Activated effector memory CD4-positive, alpha-beta T cell treated with anti-CD3 and anti-CD28 coated beads, Interleukin-2, amount 50 U/mL, for 16 hours (primary cell): ENCODE measurements around the gene SPHK1.

Source experiments
- DNase-seq: peaks from one replicate; pipeline ENCODE4 v3.0.0-alpha.2; 2020

Gene SPHK1

DNA sequence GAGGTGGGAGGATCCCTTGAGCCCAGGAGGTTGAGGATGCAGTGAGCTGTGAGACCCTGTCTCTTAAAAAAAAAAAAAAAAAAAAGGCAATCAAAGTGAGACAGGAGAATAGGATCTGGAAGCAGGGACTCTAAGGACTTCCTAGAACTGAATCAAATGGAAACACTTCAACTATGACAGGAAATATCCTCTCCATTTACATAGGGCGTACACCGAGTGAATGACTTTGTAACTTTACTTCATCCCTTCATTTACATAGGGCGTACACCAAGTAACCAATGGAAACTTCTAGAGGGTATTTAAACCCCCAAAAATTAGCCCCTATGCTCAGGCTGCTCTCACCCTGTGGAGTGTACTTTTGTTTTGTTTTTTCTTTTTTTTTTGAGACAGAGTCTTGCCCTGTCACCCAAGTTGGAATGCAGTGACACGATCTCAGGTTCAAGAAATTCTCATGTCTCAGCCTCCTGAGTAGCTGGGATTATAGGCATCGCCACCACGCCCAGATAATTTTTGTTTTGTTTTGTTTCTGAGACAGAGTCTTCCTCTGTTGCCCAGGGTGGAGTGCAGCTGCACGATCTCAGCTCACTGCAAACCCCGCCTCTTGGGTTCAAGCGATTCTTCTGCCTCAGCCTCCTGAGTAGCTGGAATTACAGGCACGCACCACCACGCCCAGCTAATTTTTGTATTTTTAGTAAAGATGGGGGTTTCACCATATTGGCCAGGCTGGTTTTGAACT is 21.1 kb upstream of the SPHK1 start:
- DNase-seq = no peak

DNA sequence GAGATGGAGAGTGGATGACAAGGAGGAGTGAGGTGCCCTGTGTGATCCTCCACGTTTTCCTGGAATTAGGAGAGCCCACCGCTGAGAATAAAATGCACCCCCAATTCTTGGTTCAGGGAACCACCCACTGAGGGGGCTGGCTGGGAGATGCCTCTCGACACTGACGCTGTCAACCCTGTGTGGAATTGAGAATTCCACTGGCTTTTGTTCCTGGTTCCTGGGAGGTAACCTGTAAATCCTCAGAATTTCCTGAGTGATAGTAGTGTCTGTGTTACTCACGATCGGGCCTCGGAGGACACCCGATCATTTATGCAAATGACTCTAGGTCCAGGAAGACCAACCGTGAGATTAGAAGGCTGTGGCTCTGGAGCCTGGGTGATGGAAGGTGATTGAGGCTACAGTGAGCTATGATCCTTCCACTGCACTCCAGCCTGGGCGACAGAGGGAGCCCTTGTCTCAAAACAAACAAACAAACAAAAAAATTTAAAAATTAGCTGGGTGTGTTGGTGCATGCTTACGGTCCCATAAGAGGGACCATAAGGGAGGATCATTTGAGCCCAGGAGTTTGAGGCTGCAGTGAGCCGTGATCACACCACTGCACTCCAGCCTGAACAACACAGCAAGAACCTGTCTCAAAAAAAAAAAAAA is 19.0 kb upstream of the SPHK1 start:
- DNase-seq = no peak

DNA sequence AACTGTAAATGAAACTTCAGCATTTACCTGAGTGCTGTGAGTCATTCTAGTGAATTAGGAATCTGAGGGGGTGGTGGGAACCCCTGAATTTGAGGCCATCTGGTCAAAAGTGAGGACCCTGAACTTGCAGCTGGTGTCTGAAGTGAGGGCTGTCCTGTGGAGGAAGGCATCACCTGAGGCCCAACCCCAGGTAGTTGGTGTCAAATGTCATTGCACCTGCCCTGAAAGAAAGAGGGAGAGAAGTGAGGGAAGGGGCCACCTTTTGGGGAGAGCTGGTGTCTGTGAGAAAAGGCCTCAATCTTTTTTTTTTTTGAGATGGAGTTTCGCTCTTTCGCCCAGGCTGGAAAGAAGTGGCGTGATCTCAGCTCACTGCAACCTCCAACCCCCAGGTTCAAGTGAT is 18.2 kb upstream of the SPHK1 start:
- DNase-seq = no peak

DNA sequence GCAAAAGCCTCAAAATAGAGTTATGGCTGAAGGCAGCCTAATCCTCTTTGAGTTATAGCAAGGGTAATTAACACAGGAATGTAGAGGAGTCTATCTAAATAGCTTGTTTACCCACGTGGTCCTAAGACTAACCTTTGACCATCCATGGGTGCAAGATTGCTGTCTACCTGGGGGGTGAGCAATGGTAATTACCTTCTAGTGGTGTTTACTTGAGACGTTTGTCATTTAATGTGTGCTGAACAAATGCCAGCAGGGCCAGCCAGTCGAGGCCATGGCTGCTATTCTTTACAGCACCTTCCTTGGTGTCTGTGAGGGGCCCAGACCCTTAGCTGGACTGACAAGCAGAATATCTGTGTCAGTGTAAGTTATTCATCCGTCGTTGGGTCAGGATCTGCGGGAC is 16.8 kb upstream of the SPHK1 start:
- DNase-seq = no peak

DNA sequence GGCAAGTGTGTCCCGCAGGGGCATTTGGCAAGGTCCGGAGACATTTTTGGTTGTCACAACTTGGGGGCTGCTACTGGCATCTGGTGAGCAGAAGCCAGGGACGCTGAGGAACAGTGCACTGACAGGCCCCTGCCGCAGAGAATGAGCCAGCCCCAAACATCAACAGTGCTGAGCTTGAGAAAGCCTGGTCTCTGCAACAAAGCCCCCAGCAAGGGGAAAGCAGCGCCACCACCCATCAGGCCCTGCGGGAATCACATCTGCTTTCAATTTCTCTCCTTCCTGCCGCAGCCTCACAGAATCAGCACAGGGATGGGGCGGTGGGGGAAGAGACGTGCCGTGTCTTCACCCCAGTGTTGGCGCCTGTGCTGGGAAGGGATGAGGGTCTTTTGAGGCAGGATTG is 15.9 kb upstream of the SPHK1 start:
- no peak for DNase-seq

DNA sequence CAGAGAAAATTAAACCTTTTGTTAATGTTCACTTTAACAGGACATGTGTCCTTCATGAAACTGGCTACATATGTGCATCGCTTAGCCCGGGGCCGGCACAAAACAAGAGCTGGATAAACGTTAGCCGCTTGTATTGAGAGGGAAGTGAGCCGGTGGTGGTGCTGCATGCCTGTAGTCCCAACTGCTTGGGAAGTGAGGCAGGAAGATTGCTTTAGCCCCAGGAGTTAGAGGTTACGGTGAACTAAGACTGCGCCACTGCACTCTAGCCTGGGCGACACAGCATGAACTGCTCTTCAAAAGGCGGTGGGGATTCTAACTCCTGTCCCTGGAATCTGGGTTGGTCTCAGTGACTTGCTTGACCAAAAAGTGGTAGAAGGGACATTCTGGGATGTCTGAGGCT is 15.0 kb upstream of the SPHK1 start:
- no peak for DNase-seq

DNA sequence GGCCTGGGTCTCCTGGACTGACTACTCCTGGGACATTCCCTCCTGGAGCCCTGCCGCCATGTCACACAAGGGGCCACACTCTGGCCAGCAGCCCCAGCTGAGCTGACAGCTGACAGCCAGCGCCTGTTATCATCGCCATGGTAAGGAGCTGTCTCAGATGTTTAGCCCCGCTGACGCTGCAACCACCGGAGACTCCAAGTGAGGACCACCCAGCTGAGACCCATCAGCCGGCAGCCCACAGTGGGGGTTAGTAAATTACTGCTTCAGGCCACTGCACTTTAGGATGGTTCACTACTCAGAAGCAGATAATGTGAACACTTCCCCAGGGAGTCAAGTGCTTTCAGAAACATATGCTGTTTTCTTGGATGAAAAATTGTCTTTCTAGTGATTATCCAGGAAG is 14.6 kb upstream of the SPHK1 start:
- no peak for DNase-seq

DNA sequence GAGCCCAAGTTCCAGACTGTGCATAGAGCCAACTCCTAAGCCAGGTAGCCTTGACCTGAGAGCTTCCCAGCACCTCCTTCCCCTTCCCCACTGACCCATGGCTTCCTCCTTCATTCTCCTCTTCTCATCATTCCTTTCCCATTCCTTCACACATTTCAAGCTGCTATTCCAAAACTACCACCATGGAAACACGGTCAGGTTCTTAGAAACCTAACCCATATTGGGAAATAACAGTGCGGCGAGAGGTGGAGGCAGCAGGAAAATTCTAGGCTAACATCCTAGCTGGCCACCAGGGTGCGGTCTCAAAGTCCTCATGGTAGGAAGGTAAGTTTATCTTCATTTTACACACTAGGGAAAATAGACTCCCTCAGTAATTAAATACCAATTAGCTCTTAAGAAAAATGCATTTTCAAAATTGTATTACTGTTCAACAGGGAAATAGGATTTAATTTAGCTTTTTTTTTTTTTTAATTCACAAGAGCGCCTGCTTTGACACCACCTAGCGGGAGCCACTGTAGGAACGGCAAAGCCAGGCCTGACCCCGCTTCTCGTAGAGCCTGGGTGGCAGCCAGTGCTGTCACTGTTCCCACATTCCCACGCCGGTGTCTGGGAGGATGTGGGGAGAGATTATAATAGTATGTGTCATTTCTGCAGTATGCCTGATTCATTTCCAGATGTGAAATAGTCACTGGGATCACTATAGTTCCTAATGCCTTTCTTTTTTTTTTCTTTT is 14.0 kb upstream of the SPHK1 start:
- no peak for DNase-seq

DNA sequence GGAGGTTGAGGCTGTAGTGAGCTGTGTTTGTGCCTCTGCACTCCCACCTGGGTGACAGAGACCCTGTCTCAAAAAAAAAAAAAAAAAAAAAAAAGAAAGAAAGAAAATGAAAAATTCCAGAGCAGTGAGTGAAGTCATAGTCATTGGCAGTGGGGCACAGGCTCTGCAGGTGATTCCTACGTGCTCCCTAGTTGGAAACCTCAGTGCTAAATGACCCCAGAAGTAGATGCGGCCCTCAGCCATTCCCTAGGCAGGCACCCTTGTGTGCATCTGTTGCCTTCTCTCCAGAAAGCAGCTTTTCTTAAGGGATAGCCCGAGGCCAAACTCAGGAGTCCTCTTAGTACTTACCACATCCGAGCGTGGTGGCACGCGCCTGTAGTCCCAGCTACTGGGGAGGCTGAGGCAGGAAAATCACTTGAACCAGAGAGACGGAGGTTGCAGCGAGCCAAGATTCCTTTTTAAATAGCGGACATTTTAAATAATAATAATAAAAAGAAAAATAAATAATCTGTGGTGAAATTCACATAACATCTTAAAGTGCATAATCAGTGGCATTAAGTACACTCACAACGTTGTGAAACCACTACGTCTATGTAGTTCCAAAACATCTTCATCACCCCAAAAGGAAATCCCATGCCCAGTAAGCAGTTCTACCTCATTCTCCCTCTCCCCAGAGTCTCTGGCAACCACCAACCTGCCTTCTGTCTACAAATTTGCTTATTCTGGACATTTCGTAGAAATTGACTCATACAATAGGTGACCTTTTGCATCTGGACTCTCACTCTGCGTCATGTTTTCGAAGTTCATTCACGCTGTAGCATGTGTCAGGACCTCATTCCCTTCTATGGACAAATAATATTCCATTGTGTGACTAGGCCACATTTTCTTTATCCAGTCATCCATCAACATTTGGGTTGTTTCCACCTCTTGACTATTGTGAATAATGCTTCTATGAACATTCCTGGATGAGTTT is 12.5 kb upstream of the SPHK1 start:
- DNase-seq = no peak

DNA sequence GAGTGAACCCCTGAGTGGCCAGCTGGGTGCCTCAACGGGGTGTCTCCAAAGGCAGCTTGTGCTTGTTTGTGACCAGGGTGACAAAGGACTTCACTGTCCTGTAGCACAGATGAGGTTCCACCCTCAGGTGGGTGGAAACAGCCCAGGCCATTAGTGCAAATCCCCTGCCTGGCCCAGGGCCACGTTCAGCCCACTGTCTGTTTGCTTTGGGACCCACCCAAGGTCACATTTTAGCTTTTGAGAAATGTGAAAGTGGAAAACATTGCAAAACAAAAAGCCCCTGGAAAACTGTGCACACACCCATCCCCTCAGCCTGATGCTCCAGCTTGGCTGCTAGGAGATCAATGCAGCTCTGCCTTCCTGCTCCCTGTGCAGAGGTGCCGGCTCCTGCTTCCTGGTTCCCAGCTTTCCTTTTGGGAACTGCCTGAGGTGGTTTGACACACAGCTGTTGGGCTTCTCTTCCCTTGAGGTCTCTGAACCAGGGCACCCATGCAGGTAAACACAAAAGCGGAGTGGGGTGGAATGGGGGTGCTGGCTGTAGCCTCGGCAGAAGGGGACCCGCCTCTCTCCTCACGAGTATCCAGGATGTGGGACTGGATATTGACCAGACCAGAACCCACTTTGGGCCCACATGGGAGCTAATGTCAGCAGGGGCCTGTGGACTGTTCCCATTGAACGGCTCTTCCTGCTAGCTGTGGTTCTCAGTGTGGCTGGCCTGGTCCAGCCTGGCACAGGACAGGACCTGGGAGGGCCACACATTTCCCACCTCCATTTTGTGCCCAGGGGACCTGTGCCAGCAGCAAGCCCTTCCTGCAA is 7.9 kb upstream of the SPHK1 start:
- DNase-seq = no peak

DNA sequence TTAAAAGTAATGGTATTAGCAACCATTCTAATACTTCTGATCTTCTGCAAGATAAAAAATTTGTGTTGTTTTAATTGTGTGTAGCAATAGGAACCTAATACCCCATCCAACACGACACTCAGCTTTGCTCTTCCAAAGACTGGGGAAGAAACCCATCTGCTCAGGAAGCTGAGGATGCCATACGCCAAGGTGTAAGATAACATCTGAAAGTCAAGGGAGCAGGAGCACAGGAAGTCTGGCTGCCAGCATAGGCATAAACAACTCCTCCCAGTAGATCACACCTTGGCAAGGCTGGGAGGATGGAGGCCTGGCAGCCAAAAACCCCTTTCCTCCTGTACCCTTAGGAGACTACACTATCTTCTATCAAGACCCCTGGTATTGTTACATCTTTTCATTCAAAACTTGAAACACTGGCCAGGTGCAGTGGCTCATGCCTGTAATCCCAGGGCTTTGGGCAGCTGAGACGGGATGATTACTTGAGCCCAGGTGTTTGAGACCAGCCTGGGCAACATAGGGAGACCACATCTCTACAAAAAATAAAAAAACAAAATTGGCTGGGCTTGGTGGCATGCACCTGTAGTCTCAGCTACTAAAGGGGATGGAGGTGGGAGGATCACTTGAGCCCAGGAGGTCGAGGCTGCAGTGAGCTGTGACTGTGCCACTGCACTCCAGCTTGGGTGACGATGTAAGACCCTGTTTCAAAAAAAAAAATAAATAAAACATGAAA is 5.7 kb upstream of the SPHK1 start:
- DNase-seq = no peak

DNA sequence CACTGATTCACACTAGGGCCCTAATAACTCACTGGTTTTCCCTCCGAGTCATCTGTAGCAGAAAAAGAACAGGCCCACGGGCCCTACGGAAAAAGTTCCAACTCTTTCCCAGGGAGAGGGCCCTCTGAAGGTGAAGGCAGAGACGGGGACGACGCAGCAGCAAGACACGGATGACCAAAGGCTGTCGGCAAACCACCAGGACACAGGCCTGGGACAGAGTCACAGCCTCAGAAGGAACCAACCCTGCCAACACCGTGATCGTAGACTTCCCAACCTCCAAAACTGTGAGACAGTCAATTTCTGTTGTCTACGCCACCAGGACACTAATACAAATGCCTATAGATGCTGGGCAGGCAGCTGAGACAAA is 5.2 kb upstream of the SPHK1 start:
- DNase-seq = no peak

DNA sequence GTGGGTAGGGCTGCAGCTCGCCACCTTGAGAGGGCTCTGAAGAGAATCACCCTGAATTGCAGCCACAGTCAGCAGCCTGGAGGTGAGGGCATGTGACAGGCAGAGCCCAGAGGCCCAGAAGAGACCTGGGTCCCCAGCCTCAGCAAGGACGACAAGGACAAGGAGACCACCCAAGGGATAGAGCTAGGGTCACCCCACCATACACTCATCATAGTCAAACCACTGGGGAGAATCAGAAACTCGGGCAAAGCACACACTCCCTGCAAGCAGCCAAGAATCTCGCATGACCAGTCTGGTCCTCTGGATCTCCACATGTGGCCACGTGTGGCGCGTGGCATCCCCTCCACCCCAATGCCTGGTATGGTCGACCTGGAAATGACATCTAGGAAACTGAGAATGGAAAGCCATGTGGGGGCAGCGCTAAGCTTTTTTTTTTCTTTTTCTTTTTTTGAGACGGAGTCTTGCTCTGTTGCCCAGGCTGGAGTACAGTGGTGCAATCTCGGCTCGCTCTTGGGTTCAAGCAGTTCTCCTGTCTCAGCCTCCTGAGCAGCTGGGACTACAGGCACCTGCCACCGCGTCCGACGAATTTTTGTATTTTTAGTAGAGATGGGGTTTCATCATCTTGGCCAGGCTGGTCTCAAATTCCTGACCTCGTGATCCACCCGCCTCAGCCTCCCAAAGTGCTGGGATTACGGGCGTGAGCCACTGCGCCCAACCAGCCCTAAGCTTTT is 4.6 kb upstream of the SPHK1 start:
- no peak for DNase-seq

DNA sequence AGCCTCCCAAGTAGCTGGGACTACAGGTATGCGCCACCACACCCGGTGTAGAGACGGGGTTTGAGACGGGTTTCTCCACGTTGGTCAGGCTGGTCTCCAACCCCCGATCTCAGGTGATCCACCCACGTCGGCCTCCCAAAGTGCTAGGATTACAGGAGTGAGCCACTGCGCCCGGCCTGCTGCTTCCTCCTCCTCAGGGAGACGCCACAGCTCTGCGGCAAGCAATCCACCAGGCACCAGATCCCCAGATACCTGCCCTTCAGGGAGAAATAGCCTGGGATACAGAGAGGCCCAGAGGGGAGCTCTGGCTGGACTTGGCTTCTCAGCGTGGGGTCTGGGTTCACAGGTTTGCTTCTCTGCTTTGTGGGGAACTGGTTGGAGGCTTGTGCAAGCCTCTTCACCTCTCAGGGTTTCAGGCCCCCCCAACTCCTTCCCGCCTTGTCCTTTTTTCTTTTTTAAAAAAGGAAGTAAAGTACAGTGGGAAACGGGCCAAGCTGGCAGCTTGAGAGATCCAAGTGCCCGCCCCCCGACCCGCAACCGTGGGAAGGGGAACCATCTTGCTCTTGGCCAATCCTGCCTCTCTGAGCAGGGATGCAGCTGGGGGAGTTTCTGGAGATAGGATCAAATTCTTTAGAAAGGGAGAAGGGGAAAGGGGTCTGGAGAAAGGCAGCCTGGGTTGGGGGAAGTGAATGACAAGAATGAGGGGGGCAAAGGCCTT is 2.6 kb upstream of the SPHK1 start:
- DNase-seq = no peak

DNA sequence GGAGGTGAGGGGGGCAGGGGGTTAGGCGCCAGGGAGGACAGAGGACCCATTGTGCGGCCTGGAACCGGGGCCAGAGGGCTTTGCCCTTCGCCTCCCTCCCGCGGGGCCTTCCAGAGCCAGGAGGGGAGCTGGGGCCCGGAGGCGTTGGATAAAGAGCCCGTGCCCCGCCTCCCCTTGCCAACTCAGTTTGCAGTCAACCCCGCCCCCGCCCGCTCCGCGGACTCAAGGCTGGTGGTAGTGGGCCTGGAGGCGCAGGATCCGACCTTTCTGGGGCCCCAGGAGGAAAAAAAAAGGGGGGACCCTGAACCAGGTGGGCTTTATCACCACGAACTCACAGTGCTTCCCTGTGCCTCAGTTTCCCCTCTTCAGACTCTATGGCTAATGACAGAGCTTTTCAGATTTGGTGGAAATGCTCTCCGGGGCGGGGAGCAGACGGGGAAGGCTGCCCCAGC is 2.0 kb upstream of the SPHK1 start:
- DNase-seq = no peak

DNA sequence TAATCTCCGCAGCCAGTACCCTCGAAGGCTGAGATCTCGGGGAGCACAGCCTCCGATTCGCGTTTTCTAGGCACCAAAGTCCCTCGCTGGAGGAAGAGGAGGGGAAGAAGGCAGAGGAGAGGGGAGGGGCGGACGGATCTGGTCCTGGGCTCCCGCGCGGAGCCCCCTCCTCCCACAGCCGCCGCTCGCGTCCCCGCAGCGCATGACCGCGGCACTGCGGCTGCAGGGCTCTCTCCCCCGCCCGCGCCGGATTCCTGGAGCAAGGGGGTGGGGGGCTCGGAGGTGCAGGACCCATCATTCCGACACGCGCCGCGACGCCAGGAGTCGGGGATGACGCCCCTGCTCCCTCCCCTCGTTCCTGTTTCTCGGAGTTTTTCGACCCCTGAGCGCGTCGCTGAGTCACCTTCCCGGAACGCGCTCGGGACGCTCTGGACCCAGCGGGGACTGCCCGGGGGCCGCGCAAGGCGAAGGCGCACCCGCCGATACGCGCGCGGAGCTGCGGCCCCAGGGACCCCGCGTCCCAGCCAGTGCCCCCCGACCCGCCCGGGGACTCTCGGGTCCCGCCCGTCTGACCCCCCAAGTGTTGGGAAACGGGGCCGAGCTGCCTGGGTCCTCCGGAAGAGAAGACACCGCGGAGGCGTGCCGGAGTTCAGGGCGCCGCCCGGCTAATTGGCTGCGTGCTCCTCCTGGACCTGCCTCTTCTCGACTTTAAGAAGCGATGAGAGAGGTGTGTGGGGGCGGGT is 1.4 kb upstream of the SPHK1 start:
- DNase-seq = peak; percentile 86

DNA sequence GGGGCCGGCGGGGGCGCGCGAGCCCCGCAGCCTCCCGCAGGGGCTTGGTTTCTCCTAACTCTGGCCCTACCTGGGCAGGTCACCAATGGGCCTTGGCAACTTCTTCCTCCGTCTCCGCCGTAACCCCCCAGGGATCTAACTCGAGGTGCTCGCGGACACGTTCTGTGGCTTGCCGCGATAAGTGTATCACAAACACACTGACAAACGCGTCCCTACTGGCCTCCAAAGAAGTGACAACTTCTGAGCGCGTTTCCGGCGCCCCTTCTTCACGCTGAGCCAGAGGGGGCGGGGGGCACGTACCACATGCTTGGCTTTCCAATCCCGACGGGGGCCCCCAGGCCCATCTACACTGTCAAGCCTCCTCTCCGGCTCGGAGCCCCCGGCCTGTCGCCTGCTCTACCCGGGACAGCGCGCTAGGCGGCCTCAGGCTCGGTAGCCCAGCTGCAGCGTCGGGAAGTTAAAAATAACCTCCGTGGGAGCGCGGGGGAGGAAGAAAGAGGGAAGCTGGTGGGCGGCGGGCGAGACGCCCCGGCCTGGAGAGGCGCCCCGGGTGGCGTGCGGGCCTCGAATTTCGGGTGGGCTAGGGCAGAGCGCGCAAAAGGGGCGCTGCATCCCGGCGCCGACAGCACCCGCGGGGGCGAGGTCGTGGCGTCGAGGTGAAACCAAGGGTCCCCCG is 725 bp upstream of the SPHK1 start:
- peak; percentile 78 for DNase-seq
